A549 (cell line): Measurements from ENCODE around the gene WBP2.

Source experiments
- CBX2 ChIP-seq: fragments of 200-600 bp; sonication (generic); IDR thresholded peaks from 2 replicates; pipeline ENCODE4 v1.6.1; 2016; ENCODE audit warnings: low read depth, mild to moderate bottlenecking, borderline replicate concordance
- CEBPB ChIP-seq, 2 experiments: fragments of >200 bp in 1 of 2; sonication (Bioruptor Twin) in 1 of 2; formaldehyde crosslinking in 1 of 2; IDR thresholded peaks; 2 replicates each; pipeline ENCODE4 v1.6.1; 2012 to 2016
- HEYL ChIP-seq: fragments of 250-450 bp; sonication (Bioruptor Pico); IDR thresholded peaks from 2 replicates; pipeline ENCODE4 v1.8.0; 2021; ENCODE audit warnings: mild to moderate bottlenecking, moderate library complexity
- JUNB ChIP-seq: fragments of >200 bp; sonication (Bioruptor Twin); formaldehyde crosslinking; IDR thresholded peaks from 2 replicates; pipeline ENCODE4 v1.6.1; 2016
- KDM5A ChIP-seq: fragments of 200-600 bp; sonication (generic); IDR thresholded peaks from 2 replicates; pipeline ENCODE4 v1.6.1; 2016; ENCODE audit warnings: antibody characterized with exemption, mild to moderate bottlenecking
- MAFK ChIP-seq: fragments of 450-650 bp; IDR thresholded peaks from 2 replicates; pipeline ENCODE4 v1.6.1; 2014; ENCODE audit not compliant: partially characterized antibody
- MYC ChIP-seq: IDR thresholded peaks from 2 replicates; pipeline ENCODE4 v1.6.1; 2012; ENCODE audit warnings: mild to moderate bottlenecking, inconsistent platforms, low read length, improper control_type of control experiment, borderline replicate concordance
- RAD21 ChIP-seq, 2 experiments: fragments of >200 bp in 1 of 2; sonication (Bioruptor Twin) in 1 of 2; formaldehyde crosslinking in 1 of 2; IDR thresholded peaks in 1 of 2; conservative IDR thresholded peaks in 1 of 2; 2 replicates in 1 of 2; 3 replicates in 1 of 2; pipeline ENCODE4 v1.6.1; 2012 to 2018; ENCODE audit warnings: inconsistent platforms in 1 of 2
- TP53 ChIP-seq: fragments of 250-450 bp; sonication (Bioruptor Pico); IDR thresholded peaks from 2 replicates; pipeline ENCODE4 v1.5.0; 2021; ENCODE audit warnings: mild to moderate bottlenecking, moderate library complexity
- ZFP36 ChIP-seq: fragments of 450-650 bp; IDR thresholded peaks from 2 replicates; pipeline ENCODE4 v1.6.1; 2014; ENCODE audit warnings: borderline replicate concordance; ENCODE audit not compliant: partially characterized antibody
- TF ChIP-seq, protein P1 (sequence below): fragments of >200 bp; sonication (Bioruptor Twin); formaldehyde crosslinking; IDR thresholded peaks from 3 replicates; pipeline ENCODE4 v1.5.1; 2016
- TF ChIP-seq, protein P2 (sequence below): fragments of 200-600 bp; sonication (generic); IDR thresholded peaks from 2 replicates; pipeline ENCODE4 v1.6.1; 2016; ENCODE audit warnings: antibody characterized with exemption, mild to moderate bottlenecking, moderate library complexity
- TF ChIP-seq, protein P3 (sequence below): IDR thresholded peaks from 2 replicates; pipeline ENCODE4 v1.6.1; 2012

DNA sequence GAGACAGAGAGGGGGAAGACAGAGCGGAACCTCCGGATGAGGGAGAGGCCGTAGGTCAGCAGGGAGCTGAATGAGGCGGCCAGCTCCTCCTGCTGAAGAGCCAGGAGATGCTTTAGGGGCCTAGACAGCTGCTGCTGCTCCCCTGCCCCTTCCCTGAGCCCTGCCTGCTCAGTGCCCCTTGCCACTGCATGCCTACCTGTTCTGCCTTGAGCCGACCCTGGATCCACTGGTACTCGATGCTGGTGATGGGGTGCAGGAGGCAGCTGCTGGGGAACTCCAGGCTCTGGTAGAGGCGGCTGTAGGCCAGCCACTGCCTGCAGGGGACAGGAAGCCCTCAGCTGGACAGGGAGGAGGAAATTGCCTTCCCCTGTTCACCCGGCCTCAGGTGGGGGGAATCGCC is 18.5 kb downstream of the WBP2 start:
- TF ChIP-seq, protein P1, sequence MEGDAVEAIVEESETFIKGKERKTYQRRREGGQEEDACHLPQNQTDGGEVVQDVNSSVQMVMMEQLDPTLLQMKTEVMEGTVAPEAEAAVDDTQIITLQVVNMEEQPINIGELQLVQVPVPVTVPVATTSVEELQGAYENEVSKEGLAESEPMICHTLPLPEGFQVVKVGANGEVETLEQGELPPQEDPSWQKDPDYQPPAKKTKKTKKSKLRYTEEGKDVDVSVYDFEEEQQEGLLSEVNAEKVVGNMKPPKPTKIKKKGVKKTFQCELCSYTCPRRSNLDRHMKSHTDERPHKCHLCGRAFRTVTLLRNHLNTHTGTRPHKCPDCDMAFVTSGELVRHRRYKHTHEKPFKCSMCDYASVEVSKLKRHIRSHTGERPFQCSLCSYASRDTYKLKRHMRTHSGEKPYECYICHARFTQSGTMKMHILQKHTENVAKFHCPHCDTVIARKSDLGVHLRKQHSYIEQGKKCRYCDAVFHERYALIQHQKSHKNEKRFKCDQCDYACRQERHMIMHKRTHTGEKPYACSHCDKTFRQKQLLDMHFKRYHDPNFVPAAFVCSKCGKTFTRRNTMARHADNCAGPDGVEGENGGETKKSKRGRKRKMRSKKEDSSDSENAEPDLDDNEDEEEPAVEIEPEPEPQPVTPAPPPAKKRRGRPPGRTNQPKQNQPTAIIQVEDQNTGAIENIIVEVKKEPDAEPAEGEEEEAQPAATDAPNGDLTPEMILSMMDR, result no peak
- TF ChIP-seq TP53 (no peak), JUNB (no peak), MAFK (no peak), HEYL (CRISPR knock-in tag) (no peak), CEBPB (IDR thresholded peaks at IDR 0.05) (no peak), ZFP36 (no peak), KDM5A (no peak), CBX2 (no peak), RAD21 (conservative IDR thresholded peaks at IDR 0.05 in 1 of 2, IDR thresholded peaks at IDR 0.05 in 1 of 2) (no peak), MYC (no peak)
- TF ChIP-seq, protein P2, sequence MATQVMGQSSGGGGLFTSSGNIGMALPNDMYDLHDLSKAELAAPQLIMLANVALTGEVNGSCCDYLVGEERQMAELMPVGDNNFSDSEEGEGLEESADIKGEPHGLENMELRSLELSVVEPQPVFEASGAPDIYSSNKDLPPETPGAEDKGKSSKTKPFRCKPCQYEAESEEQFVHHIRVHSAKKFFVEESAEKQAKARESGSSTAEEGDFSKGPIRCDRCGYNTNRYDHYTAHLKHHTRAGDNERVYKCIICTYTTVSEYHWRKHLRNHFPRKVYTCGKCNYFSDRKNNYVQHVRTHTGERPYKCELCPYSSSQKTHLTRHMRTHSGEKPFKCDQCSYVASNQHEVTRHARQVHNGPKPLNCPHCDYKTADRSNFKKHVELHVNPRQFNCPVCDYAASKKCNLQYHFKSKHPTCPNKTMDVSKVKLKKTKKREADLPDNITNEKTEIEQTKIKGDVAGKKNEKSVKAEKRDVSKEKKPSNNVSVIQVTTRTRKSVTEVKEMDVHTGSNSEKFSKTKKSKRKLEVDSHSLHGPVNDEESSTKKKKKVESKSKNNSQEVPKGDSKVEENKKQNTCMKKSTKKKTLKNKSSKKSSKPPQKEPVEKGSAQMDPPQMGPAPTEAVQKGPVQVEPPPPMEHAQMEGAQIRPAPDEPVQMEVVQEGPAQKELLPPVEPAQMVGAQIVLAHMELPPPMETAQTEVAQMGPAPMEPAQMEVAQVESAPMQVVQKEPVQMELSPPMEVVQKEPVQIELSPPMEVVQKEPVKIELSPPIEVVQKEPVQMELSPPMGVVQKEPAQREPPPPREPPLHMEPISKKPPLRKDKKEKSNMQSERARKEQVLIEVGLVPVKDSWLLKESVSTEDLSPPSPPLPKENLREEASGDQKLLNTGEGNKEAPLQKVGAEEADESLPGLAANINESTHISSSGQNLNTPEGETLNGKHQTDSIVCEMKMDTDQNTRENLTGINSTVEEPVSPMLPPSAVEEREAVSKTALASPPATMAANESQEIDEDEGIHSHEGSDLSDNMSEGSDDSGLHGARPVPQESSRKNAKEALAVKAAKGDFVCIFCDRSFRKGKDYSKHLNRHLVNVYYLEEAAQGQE, result no peak
- TF ChIP-seq, protein P3, sequence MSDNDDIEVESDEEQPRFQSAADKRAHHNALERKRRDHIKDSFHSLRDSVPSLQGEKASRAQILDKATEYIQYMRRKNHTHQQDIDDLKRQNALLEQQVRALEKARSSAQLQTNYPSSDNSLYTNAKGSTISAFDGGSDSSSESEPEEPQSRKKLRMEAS, result no peak
